ENCODE results near the gene BGLAP.

The BGLAP gene

GRCh38 chr1:156226782-156227181 lies 15.2 kb upstream of the BGLAP start:
- no peak overlapping the region for H3K4me3 ChIP-seq (ENCODE audit: low read depth, low read length)
- TF ChIP-seq, protein P1, sequence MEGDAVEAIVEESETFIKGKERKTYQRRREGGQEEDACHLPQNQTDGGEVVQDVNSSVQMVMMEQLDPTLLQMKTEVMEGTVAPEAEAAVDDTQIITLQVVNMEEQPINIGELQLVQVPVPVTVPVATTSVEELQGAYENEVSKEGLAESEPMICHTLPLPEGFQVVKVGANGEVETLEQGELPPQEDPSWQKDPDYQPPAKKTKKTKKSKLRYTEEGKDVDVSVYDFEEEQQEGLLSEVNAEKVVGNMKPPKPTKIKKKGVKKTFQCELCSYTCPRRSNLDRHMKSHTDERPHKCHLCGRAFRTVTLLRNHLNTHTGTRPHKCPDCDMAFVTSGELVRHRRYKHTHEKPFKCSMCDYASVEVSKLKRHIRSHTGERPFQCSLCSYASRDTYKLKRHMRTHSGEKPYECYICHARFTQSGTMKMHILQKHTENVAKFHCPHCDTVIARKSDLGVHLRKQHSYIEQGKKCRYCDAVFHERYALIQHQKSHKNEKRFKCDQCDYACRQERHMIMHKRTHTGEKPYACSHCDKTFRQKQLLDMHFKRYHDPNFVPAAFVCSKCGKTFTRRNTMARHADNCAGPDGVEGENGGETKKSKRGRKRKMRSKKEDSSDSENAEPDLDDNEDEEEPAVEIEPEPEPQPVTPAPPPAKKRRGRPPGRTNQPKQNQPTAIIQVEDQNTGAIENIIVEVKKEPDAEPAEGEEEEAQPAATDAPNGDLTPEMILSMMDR (IDR thresholded peaks at IDR 0.05; ENCODE audit: borderline replicate concordance, insufficient read depth, low read depth, low read length): no peak

GRCh38 chr1:156228501-156228900 lies 13.5 kb upstream of the BGLAP start:
- TF ChIP-seq, protein P1 (IDR thresholded peaks at IDR 0.05; ENCODE audit: borderline replicate concordance, insufficient read depth, low read depth, low read length): no peak
- H3K4me3 ChIP-seq (ENCODE audit: low read depth, low read length): no peak overlapping the region

DNA sequence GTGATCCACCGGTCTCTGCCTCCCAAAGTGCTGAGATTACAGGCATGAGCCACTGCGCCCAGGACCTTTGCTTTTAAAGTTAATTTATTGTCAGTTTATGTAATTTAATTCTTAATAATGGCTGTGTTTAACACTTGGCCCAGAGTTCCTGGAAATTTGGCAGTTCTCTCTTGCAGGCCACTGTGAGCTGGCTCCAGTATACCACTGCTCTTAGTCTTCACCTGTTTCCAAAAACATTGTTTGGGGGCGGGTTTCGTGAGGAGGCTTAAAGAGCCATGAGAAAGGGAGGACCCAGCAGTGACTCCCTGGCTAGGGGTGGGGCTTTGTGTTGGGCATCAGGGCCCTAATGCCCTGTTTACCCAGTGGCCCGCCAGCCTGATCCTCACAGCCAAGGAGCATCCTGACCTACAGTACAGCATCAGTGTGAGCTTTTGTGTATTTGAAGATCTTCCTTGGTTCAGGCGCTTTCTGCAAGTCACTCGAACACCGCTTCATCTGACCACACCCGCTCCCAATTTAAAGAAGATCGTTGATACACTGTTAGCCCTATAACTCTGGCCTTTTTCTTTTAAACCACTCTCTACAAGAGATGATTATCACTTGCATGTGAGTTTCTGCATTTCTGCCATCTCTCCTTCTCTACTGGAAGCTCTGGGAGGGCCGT lies 12.0 kb upstream of the BGLAP start:
- TF ChIP-seq, protein P1 (IDR thresholded peaks at IDR 0.05; ENCODE audit: borderline replicate concordance, insufficient read depth, low read depth, low read length): no peak
- H3K4me3 ChIP-seq (ENCODE audit: low read depth, low read length): no peak overlapping the region

GRCh38 chr1:156230473-156230837 lies 11.5 kb upstream of the BGLAP start:
- H3K4me3 ChIP-seq (ENCODE audit: low read depth, low read length): no peak overlapping the region
- TF ChIP-seq, protein P1 (IDR thresholded peaks at IDR 0.05; ENCODE audit: borderline replicate concordance, insufficient read depth, low read depth, low read length): no peak

GRCh38 chr1:156232201-156232894 lies 9.6 kb upstream of the BGLAP start:
- TF ChIP-seq, protein P1 (IDR thresholded peaks at IDR 0.05; ENCODE audit: borderline replicate concordance, insufficient read depth, low read depth, low read length): no peak
- H3K4me3 ChIP-seq (ENCODE audit: low read depth, low read length): no peak overlapping the region

DNA sequence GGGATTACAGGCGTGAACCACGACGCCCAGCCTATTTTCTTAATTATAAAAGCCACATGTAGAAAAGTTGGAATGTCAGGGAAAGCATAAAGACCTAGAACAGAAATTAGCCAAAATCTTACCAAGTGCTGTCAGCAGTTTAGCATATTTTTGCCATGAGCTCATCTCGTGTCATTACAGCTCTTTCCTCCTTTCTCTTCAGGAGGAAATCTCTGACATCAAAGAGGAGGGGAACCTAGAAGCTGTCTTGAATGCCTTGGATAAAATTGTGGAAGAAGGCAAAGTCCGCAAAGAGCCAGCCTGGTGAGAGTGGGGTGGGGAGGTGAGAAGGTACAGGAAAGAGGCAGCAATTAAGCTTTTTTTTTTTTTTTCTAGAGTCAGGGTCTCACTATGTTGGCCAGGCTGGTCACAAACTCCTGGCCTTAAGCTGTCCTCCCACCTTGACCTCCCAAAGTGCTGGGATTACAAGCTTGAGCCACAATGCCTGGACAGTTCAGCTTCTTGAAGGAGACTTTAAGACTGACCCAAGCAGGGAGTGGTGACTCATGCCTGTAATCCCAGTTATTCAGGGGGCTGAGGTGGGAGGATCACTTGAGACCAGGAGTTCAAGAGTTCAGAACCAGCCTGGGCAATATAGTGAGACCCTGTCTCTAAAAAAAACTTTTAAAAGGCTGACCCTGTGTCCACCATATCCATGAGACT lies 8.4 kb upstream of the BGLAP start:
- H3K4me3 ChIP-seq (ENCODE audit: low read depth, low read length): no peak overlapping the region
- TF ChIP-seq, protein P1 (IDR thresholded peaks at IDR 0.05; ENCODE audit: borderline replicate concordance, insufficient read depth, low read depth, low read length): no peak

Measured in GM12875 (cell line).